GM12878 (cell line): ENCODE results near the gene FAM185A.

Experiments
- CHD1 ChIP-seq: IDR thresholded peaks from 2 replicates; pipeline ENCODE4 v1.6.1; 2012; ENCODE audit warnings: low read depth, low read length, improper control_type of control experiment
- NFIC ChIP-seq: IDR thresholded peaks from 2 replicates; pipeline ENCODE4 v1.6.1; 2012; ENCODE audit warnings: low read depth, mild to moderate bottlenecking, inconsistent platforms, low read length, moderate library complexity
- NFYB ChIP-seq: IDR thresholded peaks from 2 replicates; pipeline ENCODE4 v1.6.1; 2011; ENCODE audit warnings: low read depth, mild to moderate bottlenecking, low read length, improper control_type of control experiment, moderate library complexity; ENCODE audit not compliant: insufficient read depth
- PML ChIP-seq: IDR thresholded peaks from 2 replicates; pipeline ENCODE4 v1.6.1; 2012; ENCODE audit warnings: low read length, inconsistent platforms
- POLR2A ChIP-seq: IDR thresholded peaks from 2 replicates; pipeline ENCODE4 v1.6.1; 2011; ENCODE audit warnings: low read depth, mild to moderate bottlenecking, low read length
- SMARCA5 ChIP-seq: fragments of 450-650 bp; IDR thresholded peaks from 2 replicates; pipeline ENCODE4 v1.6.1; 2017; ENCODE audit warnings: mild to moderate bottlenecking
- TAF1 ChIP-seq: IDR thresholded peaks from 2 replicates; pipeline ENCODE4 v1.6.1; 2011; ENCODE audit warnings: mild to moderate bottlenecking, low read depth, low read length, borderline replicate concordance
- ZNF274 ChIP-seq: IDR thresholded peaks from one replicate; pipeline ENCODE4 v1.8.0; 2011; ENCODE audit not compliant: insufficient read length, insufficient read depth
- TF ChIP-seq, protein P1 (sequence below): fragments of 450-650 bp; IDR thresholded peaks from 2 replicates; pipeline ENCODE4 v1.6.1; 2018; ENCODE audit warnings: borderline replicate concordance, mild to moderate bottlenecking; ENCODE audit not compliant: partially characterized antibody
- TF ChIP-seq, protein P2 (sequence below): IDR thresholded peaks from 2 replicates; pipeline ENCODE4 v1.6.1; 2011; ENCODE audit warnings: low read depth, low read length, improper control_type of control experiment, borderline replicate concordance
- TF ChIP-seq, protein P3 (sequence below): fragments of 450-650 bp; IDR thresholded peaks from 2 replicates; pipeline ENCODE4 v1.6.1; 2016; ENCODE audit warnings: mild to moderate bottlenecking, moderate library complexity, borderline replicate concordance

DNA sequence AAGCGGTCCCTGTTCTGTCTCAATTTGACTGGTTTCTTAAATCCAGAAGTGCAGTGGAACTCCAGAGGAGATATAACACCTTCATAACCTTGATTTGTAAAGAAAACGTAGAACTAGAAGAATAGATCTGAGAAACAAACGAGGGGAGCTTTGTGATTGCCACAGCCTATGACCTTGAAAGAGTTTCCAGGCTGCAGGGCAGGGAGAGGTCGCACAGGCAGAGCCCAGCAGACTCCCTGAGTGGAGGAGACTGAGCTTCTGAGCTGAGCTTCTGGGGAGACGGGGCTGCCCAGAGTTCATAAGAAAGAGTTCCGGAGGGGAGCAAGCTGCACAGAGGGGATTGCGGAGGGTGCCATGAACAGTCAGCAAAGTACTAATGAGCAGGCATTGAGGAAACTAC lies 57.8 kb downstream of the FAM185A start:
- TF ChIP-seq SMARCA5 (no peak), ZNF274 (no peak), CHD1 (no peak), POLR2A (no peak), PML (no peak), NFIC (no peak), TAF1 (no peak), NFYB (no peak)
- TF ChIP-seq, protein P1, sequence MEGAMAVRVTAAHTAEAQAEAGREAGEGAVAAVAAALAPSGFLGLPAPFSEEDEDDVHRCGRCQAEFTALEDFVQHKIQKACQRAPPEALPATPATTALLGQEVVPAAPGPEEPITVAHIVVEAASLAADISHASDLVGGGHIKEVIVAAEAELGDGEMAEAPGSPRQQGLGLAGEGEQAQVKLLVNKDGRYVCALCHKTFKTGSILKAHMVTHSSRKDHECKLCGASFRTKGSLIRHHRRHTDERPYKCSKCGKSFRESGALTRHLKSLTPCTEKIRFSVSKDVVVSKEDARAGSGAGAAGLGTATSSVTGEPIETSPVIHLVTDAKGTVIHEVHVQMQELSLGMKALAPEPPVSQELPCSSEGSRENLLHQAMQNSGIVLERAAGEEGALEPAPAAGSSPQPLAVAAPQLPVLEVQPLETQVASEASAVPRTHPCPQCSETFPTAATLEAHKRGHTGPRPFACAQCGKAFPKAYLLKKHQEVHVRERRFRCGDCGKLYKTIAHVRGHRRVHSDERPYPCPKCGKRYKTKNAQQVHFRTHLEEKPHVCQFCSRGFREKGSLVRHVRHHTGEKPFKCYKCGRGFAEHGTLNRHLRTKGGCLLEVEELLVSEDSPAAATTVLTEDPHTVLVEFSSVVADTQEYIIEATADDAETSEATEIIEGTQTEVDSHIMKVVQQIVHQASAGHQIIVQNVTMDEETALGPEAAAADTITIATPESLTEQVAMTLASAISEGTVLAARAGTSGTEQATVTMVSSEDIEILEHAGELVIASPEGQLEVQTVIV, result no peak
- TF ChIP-seq, protein P2, sequence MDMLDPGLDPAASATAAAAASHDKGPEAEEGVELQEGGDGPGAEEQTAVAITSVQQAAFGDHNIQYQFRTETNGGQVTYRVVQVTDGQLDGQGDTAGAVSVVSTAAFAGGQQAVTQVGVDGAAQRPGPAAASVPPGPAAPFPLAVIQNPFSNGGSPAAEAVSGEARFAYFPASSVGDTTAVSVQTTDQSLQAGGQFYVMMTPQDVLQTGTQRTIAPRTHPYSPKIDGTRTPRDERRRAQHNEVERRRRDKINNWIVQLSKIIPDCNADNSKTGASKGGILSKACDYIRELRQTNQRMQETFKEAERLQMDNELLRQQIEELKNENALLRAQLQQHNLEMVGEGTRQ, result no peak
- TF ChIP-seq, protein P3, sequence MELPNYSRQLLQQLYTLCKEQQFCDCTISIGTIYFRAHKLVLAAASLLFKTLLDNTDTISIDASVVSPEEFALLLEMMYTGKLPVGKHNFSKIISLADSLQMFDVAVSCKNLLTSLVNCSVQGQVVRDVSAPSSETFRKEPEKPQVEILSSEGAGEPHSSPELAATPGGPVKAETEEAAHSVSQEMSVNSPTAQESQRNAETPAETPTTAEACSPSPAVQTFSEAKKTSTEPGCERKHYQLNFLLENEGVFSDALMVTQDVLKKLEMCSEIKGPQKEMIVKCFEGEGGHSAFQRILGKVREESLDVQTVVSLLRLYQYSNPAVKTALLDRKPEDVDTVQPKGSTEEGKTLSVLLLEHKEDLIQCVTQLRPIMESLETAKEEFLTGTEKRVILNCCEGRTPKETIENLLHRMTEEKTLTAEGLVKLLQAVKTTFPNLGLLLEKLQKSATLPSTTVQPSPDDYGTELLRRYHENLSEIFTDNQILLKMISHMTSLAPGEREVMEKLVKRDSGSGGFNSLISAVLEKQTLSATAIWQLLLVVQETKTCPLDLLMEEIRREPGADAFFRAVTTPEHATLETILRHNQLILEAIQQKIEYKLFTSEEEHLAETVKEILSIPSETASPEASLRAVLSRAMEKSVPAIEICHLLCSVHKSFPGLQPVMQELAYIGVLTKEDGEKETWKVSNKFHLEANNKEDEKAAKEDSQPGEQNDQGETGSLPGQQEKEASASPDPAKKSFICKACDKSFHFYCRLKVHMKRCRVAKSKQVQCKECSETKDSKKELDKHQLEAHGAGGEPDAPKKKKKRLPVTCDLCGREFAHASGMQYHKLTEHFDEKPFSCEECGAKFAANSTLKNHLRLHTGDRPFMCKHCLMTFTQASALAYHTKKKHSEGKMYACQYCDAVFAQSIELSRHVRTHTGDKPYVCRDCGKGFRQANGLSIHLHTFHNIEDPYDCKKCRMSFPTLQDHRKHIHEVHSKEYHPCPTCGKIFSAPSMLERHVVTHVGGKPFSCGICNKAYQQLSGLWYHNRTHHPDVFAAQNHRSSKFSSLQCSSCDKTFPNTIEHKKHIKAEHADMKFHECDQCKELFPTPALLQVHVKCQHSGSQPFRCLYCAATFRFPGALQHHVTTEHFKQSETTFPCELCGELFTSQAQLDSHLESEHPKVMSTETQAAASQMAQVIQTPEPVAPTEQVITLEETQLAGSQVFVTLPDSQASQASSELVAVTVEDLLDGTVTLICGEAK, result no peak
